Fibroblast of the aortic adventitia (primary cell): ENCODE data around the gene BTAF1. TPM values are rescaled to one million over a fixed set of nuclear protein-coding genes. Genes with fewer than 3 reads are reported as not detected.

Source experiments
- DNase-seq: peaks from one replicate; pipeline ENCODE4 v3.0.0-alpha.2; 2010; ENCODE audit warnings: low read depth
- H3K4me3 ChIP-seq: 2 replicates; pipeline ENCODE4 v1.5.1; 2011; ENCODE audit warnings: low read depth, mild to moderate bottlenecking, control low read depth, low read length, moderate library complexity
- CTCF ChIP-seq: IDR thresholded peaks from 2 replicates; pipeline ENCODE4 v1.5.1; 2011; ENCODE audit warnings: mild to moderate bottlenecking, low read length, control low read depth, inconsistent platforms; ENCODE audit not compliant: insufficient read depth
- total RNA-seq: library from RNA; depleted of rRNA; stranded (reverse); fragments of >200 nt; gene quantifications from 2 replicates; pipeline ENCODE4 v1.2.3, GENCODE V29; 2012; ENCODE audit warnings: low replicate concordance

The BTAF1 gene
- total RNA-seq, 1 donor: 43.0 TPM

GRCh38 chr10:92038949-92039348 is 115.4 kb downstream of the BTAF1 start:
- TF ChIP-seq CTCF: no peak
- DNase-seq: no peak
- H3K4me3 ChIP-seq: no peak overlapping the region

- H3K4me3 ChIP-seq: no peak overlapping the region
- no peak for DNase-seq
- TF ChIP-seq CTCF: no peak
Measured at GRCh38 chr10:92042541-92042940, 119.0 kb downstream of the BTAF1 start.

GRCh38 chr10:92045641-92046106 is 122.1 kb downstream of the BTAF1 start:
- TF ChIP-seq CTCF: no peak
- DNase-seq: no peak
- H3K4me3 ChIP-seq: no peak overlapping the region

GRCh38 chr10:92047215-92047614 is 123.6 kb downstream of the BTAF1 start:
- no peak for DNase-seq
- no peak for TF ChIP-seq CTCF
- H3K4me3 ChIP-seq: no peak overlapping the region

GRCh38 chr10:92052088-92052487 is 128.5 kb downstream of the BTAF1 start:
- no peak overlapping the region for H3K4me3 ChIP-seq
- DNase-seq: no peak
- no peak for TF ChIP-seq CTCF

- no peak overlapping the region for H3K4me3 ChIP-seq
- no peak for TF ChIP-seq CTCF
- DNase-seq: no peak
Measured at GRCh38 chr10:92052741-92053140, 129.2 kb downstream of the BTAF1 start.

GRCh38 chr10:92054807-92055206 is 131.2 kb downstream of the BTAF1 start:
- no peak for DNase-seq
- H3K4me3 ChIP-seq: no peak overlapping the region
- TF ChIP-seq CTCF: no peak
